Upper lobe of left lung (tissue), 6 donors: Measurements from ENCODE around the gene SNRPA1. TPM values are rescaled to one million over a fixed set of nuclear protein-coding genes. Genes with fewer than 3 reads are reported as not detected.

Source experiments
- ATAC-seq, 2 donors: fragments of 200-7000 bp; cut with Tn5 transposase; one replicate each; pipeline ENCODE4 v1.9.1; 2022; ENCODE audit warnings: mild to moderate bottlenecking in 2 of 2, moderate library complexity in 2 of 2; ENCODE audit not compliant: low FRiP score in 2 of 2
- DNase-seq, 2 donors: peaks; one replicate each; pipeline ENCODE4 v3.0.0-alpha.2; 2019 to 2020
- H3K27ac ChIP-seq, 4 donors: fragments of 200-600 bp; sonication (generic); one replicate each; pipeline ENCODE4 v1.5.1; 2016 to 2019
- H3K27me3 ChIP-seq, 4 donors: fragments of 200-600 bp; sonication (generic); one replicate each; pipeline ENCODE4 v1.5.1; 2017 to 2019
- H3K36me3 ChIP-seq, 4 donors: fragments of 200-600 bp; sonication (generic); one replicate each; pipeline ENCODE4 v1.5.1; 2016 to 2019
- H3K4me1 ChIP-seq, 4 donors: fragments of 200-600 bp; sonication (generic); one replicate each; pipeline ENCODE4 v1.5.1; 2018 to 2019
- H3K4me3 ChIP-seq, 4 donors: fragments of 200-600 bp; sonication (generic); one replicate each; pipeline ENCODE4 v1.5.1; 2017 to 2019; ENCODE audit warnings: mild to moderate bottlenecking in 2 of 4, moderate library complexity in 1 of 4
- H3K9me3 ChIP-seq, 4 donors: fragments of 200-600 bp; sonication (generic); one replicate each; pipeline ENCODE4 v1.5.1; 2018 to 2019
- CTCF ChIP-seq, 6 experiments: fragments of 450-650 bp in 4 of 6; fragments of 200-600 bp in 2 of 6; sonication (generic) in 2 of 6; IDR thresholded peaks; one replicate each; pipeline ENCODE4 v1.5.1; 2016 to 2019; ENCODE audit warnings: antibody characterized with exemption in 6 of 6
- EP300 ChIP-seq, 4 donors: sonication (generic); formaldehyde crosslinking; IDR thresholded peaks; one replicate each; pipeline ENCODE4 v1.5.1; 2017; ENCODE audit warnings: antibody characterized with exemption in 4 of 4, control low read depth in 2 of 4
- POLR2A ChIP-seq, 4 donors: fragments of 450-650 bp; IDR thresholded peaks; one replicate each; pipeline ENCODE4 v1.5.1; 2016 to 2017; ENCODE audit warnings: antibody characterized with exemption in 4 of 4, mild to moderate bottlenecking in 2 of 4
- POLR2AphosphoS5 ChIP-seq, 2 donors: sonication (generic); formaldehyde crosslinking; IDR thresholded peaks; one replicate each; pipeline ENCODE4 v1.5.1; 2017; ENCODE audit warnings: antibody characterized with exemption in 2 of 2
- WGBS, 2 donors: methylation state at CpG; one replicate each; pipeline ENCODE4 v1.1.5; 2017 to 2018; 5-methylcytosine and 5-hydroxymethylcytosine counted together
- total RNA-seq, 6 donors: library from RNA; depleted of rRNA in 4 of 6; stranded (reverse); fragments of >200 nt in 4 of 6; gene quantifications; one replicate each; pipeline versions ENCODE4 v1.1.0 to v1.2.1, GENCODE V29; 2016 to 2021
- donor health status: DM: no; HTN: no; CAD: no; lungs with moderate emphysema.
- donor health status: DM: no; HTN: yes; CAD: no; lungs with severe emphysema.

Gene SNRPA1
- total RNA-seq, 6 donors from 2014 or later, result 32.1 to 53.4 (median 40.2) TPM

GRCh38 chr15:101326462-101327146 lies 31.6 kb upstream of the SNRPA1 start:
- WGBS, 2 donors, result 81 to 91% methylated on average over 19 to 21 of the region's 21 CpGs
- no peak overlapping the region for H3K27ac ChIP-seq
- H3K4me1 ChIP-seq, result no peaks in the 10 kb centered on the region
- ATAC-seq, result peak in 1 of 2 donors; percentile 13
- no peaks in the 10 kb centered on the region for H3K27me3 ChIP-seq
- no peaks in the 10 kb centered on the region for H3K36me3 ChIP-seq
- DNase-seq, result no peak
- no peak overlapping the region for H3K4me3 ChIP-seq
- no peaks in the 10 kb centered on the region for H3K9me3 ChIP-seq
- TF ChIP-seq CTCF (IDR thresholded peaks at IDR 0.05) (no peak), EP300 (IDR thresholded peaks at IDR 0.05) (no peak), POLR2AphosphoS5 (IDR thresholded peaks at IDR 0.05) (no peak), POLR2A (IDR thresholded peaks at IDR 0.05) (no peak)

GRCh38 chr15:101326026-101326315 lies 30.9 kb upstream of the SNRPA1 start:
- H3K27ac ChIP-seq, result no peak overlapping the region
- DNase-seq, result no peak

GRCh38 chr15:101325263-101326025 lies 30.4 kb upstream of the SNRPA1 start:
- Histone ChIP-seq H3K4me1 (peaks cover 0 to 7% (median under 1%) of the 10 kb centered on the region in 4 donors), H3K4me3 (no peak overlapping the region), H3K36me3 (no peaks in the 10 kb centered on the region), H3K27me3 (no peaks in the 10 kb centered on the region), H3K27ac (no peak overlapping the region), H3K9me3 (no peaks in the 10 kb centered on the region)
- TF ChIP-seq EP300 (IDR thresholded peaks at IDR 0.05), result no peak
- DNase-seq (no peak), ATAC-seq (no peak)
- 89 to 94% methylated on average over 8 to 11 of the region's 19 CpGs for WGBS, 2 donors

More at GRCh38 chr15:101326026-101326315, 30.9 kb upstream of the SNRPA1 start:
- no peaks in the 10 kb centered on the region for H3K27me3 ChIP-seq
- ATAC-seq, result no peak
- H3K4me1 ChIP-seq, result peaks cover 0 to 2% (median 0%) of the 10 kb centered on the region in 4 donors
- no peaks in the 10 kb centered on the region for H3K9me3 ChIP-seq
- WGBS, 2 donors, result 93 to 95% methylated on average over 8 of the region's 8 CpGs
- TF ChIP-seq POLR2AphosphoS5 (IDR thresholded peaks at IDR 0.05), result no peak
- no peak overlapping the region for H3K4me3 ChIP-seq
- H3K36me3 ChIP-seq, result no peaks in the 10 kb centered on the region

- Histone ChIP-seq H3K4me1 (peaks cover 0 to 10% (median 2%) of the 10 kb centered on the region in 4 donors), H3K27ac (no peak overlapping the region), H3K9me3 (no peaks in the 10 kb centered on the region), H3K36me3 (no peaks in the 10 kb centered on the region), H3K4me3 (no peak overlapping the region), H3K27me3 (no peaks in the 10 kb centered on the region)
- TF ChIP-seq POLR2AphosphoS5 (IDR thresholded peaks at IDR 0.05) (no peak), CTCF (IDR thresholded peaks at IDR 0.05) (no peak), EP300 (IDR thresholded peaks at IDR 0.05) (no peak), POLR2A (IDR thresholded peaks at IDR 0.05) (no peak)
- no peak for ATAC-seq
- no peak for DNase-seq
- 83 to 85% methylated on average over 11 to 13 of the region's 13 CpGs for WGBS, 2 donors
Measured at GRCh38 chr15:101324524-101325177, 29.6 kb upstream of the SNRPA1 start.

GRCh38 chr15:101323793-101324523 lies 28.9 kb upstream of the SNRPA1 start:
- Histone ChIP-seq H3K4me3 (no peak overlapping the region), H3K9me3 (no peaks in the 10 kb centered on the region), H3K27me3 (no peaks in the 10 kb centered on the region), H3K36me3 (no peaks in the 10 kb centered on the region), H3K4me1 (peaks cover 0 to 10% (median 2%) of the 10 kb centered on the region in 4 donors), H3K27ac (no peak overlapping the region)
- DNase-seq (no peak), ATAC-seq (no peak)
- TF ChIP-seq EP300 (IDR thresholded peaks at IDR 0.05), result no peak
- TF ChIP-seq POLR2A (IDR thresholded peaks at IDR 0.05), result no peak
- no peak for TF ChIP-seq POLR2AphosphoS5 (IDR thresholded peaks at IDR 0.05)
- no peak for TF ChIP-seq CTCF (IDR thresholded peaks at IDR 0.05)
- 86 to 90% methylated on average over 20 to 21 of the region's 21 CpGs for WGBS, 2 donors
